HG03095 (cell line): Measurements from ENCODE around the gene C1GALT1.

ENCODE experiments used
- ATAC-seq: cut with Tn5 transposase; IDR thresholded peaks from one replicate; pipeline ENCODE4 v1.9.1; 2021; ENCODE audit warnings: moderate library complexity; ENCODE audit not compliant: unreplicated experiment

C1GALT1 gene

DNA sequence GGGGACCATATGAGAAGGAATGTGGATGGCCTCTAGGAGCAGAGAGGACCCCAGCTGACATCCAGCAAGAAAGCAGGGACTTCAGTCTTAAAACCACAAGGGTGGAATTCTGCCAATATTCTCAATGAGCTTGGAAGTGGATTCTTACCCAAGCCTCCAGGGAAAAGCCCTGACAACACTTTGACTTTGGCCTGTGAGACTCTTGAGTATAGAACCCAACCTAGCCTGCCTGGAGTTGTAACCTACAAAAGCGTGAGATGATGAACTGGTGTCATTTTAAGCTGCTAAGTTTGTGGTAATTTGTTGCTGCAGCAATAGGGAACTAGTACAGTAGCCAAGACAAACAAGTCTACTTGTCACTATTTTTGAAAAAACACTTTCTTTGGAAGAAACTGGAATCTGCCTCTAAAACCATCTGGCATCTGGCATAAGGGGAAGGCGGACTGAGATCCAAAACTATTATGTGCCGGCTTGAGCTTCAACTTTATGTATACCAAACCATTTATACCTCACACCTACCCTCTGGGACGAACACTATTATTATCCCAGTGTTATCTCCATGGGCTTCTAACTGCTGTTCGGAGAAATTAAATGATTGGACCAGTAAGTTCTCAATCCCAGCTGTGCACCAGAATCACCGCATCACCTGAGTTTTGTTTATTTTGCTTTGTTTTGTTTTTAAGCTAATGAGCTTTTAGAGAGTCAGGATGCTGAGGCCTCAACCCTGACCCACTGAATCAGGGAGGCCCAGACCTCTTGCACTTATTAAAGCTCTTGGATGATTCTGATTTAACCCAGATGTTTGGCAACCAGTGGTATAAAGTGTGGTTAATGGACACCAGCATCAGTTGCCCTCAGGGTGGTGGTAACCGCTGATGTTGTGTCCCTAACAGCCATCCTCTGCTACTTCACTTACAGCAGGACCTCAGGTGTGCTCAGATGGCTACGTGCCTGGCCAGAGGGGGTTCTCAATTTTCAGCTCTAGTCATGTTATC is 83.0 kb downstream of the C1GALT1 start:
- ATAC-seq: no peak

DNA sequence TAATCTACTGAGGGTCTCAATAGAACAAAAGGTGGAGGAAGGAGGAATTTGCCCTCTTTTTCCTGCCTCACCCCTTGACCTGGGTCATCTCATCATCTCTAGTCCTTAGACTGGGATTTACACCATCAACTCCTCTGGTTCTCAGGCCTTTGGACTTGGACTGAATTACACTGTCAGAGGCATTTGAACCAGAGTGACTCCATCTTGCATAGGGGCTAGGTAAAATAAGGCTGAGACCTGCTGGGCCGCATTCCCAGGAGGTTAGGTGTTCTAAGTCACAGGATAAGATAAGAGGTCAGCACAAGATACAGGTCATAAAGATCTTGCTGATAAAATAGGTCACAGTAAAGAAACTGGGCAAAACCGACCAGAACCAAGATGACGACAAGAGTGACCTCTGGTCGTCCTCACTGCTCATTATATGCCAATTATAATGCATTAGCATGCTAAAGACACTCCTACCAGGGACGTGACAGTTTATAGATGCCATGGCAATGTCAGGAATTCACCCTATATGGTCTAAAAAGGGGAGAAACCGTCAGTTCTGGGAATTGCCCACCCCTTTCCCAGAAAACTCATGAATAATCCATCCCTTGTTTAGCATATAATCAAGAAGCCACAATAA is 84.0 kb downstream of the C1GALT1 start:
- ATAC-seq: no peak

DNA sequence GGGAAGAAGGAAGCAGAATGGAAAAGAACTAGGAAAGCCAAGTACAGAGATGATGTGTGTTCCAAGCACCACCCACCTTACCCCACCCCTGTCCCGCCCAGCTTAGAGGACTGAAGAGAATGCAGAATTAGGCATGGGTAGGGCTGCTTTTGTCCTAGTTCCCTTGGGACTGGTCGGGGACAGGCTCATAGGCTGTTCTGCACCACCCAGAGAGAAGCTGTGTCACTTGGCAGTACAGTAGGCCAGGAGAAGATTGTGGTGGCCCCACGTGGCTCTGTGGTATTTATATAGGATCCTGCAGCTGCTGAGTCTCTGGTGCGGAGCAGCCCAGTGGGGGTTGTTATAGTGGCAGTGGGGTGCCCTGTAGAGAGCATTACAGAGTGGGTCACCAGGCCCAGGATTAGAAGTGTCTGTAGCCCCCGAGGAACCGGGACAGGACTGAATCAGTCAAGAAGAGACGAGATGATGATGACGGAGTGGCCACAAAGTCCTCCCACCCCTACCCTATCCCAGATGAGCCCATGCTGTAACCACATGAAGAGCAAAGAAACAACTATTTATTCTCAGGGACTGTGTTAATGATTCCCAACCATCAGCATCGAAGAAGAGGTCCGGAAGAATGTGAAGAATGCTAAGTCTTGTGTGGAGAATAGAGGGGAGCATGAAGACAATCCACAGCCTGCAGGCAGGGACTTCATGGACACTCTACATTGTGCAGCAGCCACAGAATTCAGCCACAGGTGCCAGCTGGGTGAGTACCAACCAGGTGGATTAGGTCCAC is 88.9 kb downstream of the C1GALT1 start:
- no peak for ATAC-seq

DNA sequence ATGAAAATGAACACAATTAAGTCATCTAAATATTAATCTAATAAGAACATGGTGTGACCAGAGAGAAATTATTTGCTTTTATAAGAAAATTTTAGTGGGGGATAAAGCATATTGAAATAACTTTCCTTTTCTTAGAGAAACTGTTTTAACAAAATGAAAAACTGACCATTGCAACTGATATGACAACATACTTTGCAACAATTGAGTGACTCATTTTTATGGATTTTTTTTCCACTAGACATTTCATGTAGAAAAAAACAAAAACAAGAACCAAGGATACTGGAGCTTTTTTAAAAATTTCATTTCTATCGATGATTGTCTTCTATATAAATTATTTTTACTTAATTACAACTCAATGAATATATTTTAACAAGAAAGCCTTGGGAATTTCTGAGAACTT is 90.0 kb downstream of the C1GALT1 start:
- ATAC-seq: no peak

DNA sequence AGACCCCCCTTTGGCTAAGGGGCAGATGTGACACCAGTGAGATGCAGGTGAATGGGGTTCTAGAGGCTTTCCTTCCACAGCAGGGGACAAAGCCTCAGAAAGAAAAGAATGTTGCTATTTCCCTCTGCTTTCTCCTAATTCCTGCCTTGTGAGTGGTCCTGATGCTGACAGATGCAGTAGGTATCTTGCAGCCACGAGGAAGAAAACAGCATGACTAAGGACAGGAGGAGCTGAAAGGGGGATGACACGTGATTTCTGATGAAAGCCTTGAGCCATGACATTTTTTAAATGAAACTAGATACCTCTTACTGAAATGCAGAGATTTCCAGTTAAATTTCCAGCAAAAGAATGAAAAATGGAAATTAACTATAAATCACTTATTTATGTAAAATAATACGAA is 92.4 kb downstream of the C1GALT1 start:
- no peak for ATAC-seq

DNA sequence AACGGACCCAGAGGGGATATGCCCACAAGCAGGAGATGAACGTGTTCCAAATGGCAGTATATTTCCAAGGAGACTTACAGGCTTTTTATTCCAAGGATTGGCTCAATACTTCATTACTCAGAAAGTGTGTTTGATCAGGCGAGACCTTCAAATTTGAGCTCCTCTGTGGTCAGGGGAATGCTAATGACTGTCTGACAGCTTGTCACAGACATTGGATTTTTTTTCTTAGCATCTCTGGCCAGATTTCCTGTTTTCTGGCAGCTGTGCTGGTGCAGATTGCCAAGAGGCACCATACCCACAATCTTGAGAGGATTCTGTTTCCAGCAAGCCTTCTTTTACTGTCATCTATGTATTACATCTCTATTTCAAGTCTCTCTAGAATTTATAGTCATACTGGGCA is 93.8 kb downstream of the C1GALT1 start:
- no peak for ATAC-seq

DNA sequence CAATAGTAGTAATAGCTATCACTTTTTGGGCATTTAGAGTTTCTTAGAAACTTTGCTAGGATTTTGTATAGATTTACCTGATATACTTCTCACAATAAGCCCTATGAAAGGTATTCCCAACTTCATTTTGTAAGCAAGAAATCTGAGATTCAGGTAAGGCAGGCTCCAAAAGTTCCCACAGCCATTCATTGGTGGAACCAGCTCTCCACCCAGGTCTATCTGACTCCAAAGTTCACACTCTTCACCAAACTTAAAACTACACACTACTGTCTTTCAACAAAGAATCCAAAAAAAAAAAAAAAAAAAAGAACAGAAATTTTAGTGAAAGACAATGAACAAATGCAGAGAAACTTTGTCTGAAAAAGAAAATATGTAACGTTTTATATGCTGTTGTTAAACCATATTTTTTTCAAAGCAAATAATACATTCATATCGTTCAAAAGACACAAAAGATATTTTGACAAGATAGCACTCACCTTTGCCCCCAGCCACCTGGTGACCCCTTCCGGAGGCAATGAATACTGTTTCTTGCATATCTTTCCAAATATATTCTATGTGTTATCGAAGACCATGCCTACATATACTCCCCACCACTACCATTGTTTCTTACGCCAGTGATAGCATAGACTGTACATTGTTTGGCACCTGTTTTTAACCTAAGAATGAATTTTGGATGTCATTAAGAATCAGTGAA is 108.2 kb downstream of the C1GALT1 start:
- ATAC-seq: no peak

DNA sequence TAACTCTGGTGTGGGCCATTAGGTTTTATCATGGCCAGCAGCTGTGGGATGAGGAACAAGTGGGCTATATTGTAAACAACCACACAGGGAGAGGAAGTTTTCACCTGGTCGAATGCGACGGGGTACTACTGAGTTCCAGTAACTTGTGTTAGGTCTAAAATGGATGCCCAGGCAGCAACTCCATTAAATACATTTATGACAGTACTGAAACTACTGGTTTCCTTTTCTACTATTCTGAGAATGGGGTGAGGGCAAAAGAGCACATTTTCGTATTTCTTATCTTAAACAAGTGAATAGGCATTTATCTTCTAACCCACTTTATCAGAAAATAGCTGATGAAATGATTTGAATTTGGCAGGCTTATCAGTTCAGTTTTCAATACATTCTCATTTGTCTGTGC is 109.7 kb downstream of the C1GALT1 start:
- no peak for ATAC-seq

DNA sequence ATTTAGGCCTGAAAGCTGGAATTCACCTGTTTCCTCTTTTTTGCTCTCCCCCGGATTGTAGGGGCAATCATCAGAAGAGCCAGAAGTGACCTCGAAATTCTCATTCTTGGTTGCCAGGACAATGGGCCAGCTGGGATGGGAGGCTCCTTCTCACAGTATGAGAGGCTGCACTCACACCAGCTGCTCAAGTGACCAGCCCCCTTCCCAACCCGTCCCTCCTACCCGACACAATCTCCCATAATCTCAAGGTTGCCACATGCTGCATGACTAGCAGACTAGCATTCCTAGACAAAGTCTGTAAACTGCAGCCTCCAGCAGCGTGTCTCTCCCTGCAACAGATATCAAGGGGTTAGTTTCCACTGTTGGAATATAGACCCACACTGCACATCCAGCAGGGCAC is 110.3 kb downstream of the C1GALT1 start:
- ATAC-seq: no peak

DNA sequence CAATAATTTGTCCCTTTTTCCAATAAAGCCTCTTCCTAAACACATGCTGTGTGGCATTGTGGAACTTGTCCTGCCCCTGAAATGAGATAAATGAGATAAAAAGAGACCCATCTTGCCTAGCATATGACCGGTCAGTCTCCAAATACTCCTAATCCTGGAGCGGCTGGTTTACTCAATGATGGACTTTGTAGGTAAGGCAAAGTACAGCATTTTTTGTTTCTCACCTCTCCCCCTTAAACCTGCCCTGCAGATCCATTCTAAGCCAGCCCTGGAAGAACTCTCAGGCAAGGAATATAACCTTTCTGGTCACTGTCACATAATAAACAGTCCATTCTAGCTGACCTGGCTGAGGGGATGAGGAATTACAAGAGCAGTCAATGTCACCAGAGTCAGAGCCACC is 110.7 kb downstream of the C1GALT1 start:
- ATAC-seq: no peak

DNA sequence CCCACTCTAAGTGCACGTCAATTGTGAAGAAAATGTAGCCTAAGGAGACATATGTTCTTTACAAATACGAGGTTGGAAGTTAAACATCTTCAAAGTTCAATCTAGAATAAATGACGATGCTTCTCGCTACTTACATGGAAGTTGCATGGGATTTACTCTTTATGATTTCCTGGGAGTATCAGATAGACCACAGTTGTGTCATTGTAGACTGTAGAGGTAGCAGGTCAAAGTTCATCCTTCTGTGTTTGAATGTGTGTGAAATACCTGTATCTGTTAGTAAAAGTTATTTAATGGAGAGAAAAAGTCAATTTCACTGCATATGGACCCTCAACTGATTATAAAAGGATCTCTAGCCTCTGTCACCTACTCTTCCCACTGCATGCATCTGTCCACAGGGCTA is 112.6 kb downstream of the C1GALT1 start:
- no peak for ATAC-seq
